ENCODE results near the gene SEZ6. TPM values are rescaled to one million over a fixed set of nuclear protein-coding genes. Genes with fewer than 3 reads are reported as not detected.

The SEZ6 gene
- total and polyA plus RNA-seq, 10 of the 15 experiments (the other 5 are each of a cell fraction or from before 2014, with no cell fraction given), result 0.05 to 0.87 (median 0.17) TPM; not detected in 4

- no peak for TF ChIP-seq DPF2 (IDR thresholded peaks at IDR 0.05)
- TF ChIP-seq, protein P1, sequence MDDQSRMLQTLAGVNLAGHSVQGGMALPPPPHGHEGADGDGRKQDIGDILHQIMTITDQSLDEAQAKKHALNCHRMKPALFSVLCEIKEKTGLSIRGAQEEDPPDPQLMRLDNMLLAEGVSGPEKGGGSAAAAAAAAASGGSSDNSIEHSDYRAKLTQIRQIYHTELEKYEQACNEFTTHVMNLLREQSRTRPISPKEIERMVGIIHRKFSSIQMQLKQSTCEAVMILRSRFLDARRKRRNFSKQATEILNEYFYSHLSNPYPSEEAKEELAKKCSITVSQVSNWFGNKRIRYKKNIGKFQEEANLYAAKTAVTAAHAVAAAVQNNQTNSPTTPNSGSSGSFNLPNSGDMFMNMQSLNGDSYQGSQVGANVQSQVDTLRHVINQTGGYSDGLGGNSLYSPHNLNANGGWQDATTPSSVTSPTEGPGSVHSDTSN (IDR thresholded peaks at IDR 0.05; ENCODE audit: insufficient replicate concordance, low read depth, low read length), result no peak
- TF ChIP-seq, protein P2, sequence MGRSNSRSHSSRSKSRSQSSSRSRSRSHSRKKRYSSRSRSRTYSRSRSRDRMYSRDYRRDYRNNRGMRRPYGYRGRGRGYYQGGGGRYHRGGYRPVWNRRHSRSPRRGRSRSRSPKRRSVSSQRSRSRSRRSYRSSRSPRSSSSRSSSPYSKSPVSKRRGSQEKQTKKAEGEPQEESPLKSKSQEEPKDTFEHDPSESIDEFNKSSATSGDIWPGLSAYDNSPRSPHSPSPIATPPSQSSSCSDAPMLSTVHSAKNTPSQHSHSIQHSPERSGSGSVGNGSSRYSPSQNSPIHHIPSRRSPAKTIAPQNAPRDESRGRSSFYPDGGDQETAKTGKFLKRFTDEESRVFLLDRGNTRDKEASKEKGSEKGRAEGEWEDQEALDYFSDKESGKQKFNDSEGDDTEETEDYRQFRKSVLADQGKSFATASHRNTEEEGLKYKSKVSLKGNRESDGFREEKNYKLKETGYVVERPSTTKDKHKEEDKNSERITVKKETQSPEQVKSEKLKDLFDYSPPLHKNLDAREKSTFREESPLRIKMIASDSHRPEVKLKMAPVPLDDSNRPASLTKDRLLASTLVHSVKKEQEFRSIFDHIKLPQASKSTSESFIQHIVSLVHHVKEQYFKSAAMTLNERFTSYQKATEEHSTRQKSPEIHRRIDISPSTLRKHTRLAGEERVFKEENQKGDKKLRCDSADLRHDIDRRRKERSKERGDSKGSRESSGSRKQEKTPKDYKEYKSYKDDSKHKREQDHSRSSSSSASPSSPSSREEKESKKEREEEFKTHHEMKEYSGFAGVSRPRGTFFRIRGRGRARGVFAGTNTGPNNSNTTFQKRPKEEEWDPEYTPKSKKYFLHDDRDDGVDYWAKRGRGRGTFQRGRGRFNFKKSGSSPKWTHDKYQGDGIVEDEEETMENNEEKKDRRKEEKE (IDR thresholded peaks at IDR 0.05), result no peak
- TF ChIP-seq ZNF592 (IDR thresholded peaks at IDR 0.05), result no peak
- 0 out of 2 replicates have a peak, but pooled peaks have one; percentile 16 for TF ChIP-seq NBN (IDR thresholded peaks at IDR 0.05)
- TF ChIP-seq KDM1A (IDR thresholded peaks at IDR 0.05; ENCODE audit: borderline replicate concordance), result no peak
- no peak for TF ChIP-seq SREBF2 (IDR thresholded peaks at IDR 0.05; ENCODE audit: low read length)
- no peak for TF ChIP-seq E2F4 (IDR thresholded peaks at IDR 0.05; ENCODE audit: low read depth, low read length)
- TF ChIP-seq NFYB (IDR thresholded peaks at IDR 0.05; ENCODE audit: insufficient read depth, low read depth, low read length), result no peak
- TF ChIP-seq WRNIP1 (IDR thresholded peaks at IDR 0.05; ENCODE audit: borderline replicate concordance, low read depth, low read length), result no peak
- peak; percentile 63 to 71; a peak in 3 of 4 replicates for TF ChIP-seq IKZF2 (IDR thresholded peaks at IDR 0.05)
- no peak for TF ChIP-seq RAD51 (IDR thresholded peaks at IDR 0.05)
- TF ChIP-seq SPI1 (IDR thresholded peaks at IDR 0.05; ENCODE audit: borderline replicate concordance, insufficient read depth, low read depth, low read length), result peak; percentile 95; the same call in 1 of the 2 replicates
These were observed 37.8 kb upstream of the SEZ6 start (continued) for GRCh38 chr17:29043539-29044145.

Data from GM12878 (cell line).